ENCODE data around the gene PLPP3.

Gene PLPP3

GRCh38 chr1:56575865-56576264 is 3.5 kb downstream of the PLPP3 start:
- CTCF ChIA-PET = interaction anchor here (0.6 to 1.6 kb wide), 6 partner anchors 9 to 1292 kb away, joined by 3 to 4 read pairs (median 3); no protein-coding TSS in a partner anchor
- Histone ChIP-seq H3K4me1 (ENCODE audit: control extremely low read depth in 1 of 4, control insufficient read depth in 4 of 4, insufficient read depth in 4 of 4, low read length in 3 of 4) (peaks cover 2 to 23% (median 12%) of the 10 kb centered on the region in 4 experiments), H3K27ac (ENCODE audit: insufficient read depth in 1 of 2, low read depth in 1 of 2, low read length in 2 of 2, poor library complexity in 1 of 2, severe bottlenecking in 2 of 2) (no peak overlapping the region), H3K9me3 (ENCODE audit: control extremely low read depth in 1 of 5, control insufficient read depth in 4 of 5, insufficient read depth in 2 of 5, low read depth in 1 of 5, low read length in 4 of 5) (no peaks in the 10 kb centered on the region), H3K4me3 (ENCODE audit: control insufficient read depth in 1 of 7, extremely low read depth in 1 of 7, insufficient read depth in 4 of 7, low read depth in 2 of 7, low read length in 6 of 7) (no peak overlapping the region), H3K27me3 (replicated peaks in 2 of 5; ENCODE audit: control insufficient read depth in 4 of 5, insufficient read depth in 5 of 5, low read length in 4 of 5) (peaks cover 0 to 2% (median 0%) of the 10 kb centered on the region in 5 experiments), H3K36me3 (ENCODE audit: control insufficient read depth in 4 of 4, insufficient read depth in 4 of 4, low read length in 3 of 4) (no peaks in the 10 kb centered on the region)
- POLR2A ChIA-PET = no interaction called here
- DNase-seq = peak in 2 of 3 donors; percentile 29 to 32
- WGBS (ENCODE audit: insufficient coverage) = no CpG with 5 or more reads among the region's 3 CpGs

GRCh38 chr1:56574794-56575193 is 4.6 kb downstream of the PLPP3 start:
- H3K27ac ChIP-seq (ENCODE audit: insufficient read depth in 1 of 2, low read depth in 1 of 2, low read length in 2 of 2, poor library complexity in 1 of 2, severe bottlenecking in 2 of 2) = no peak overlapping the region
- H3K4me1 ChIP-seq (ENCODE audit: control extremely low read depth in 1 of 4, control insufficient read depth in 4 of 4, insufficient read depth in 4 of 4, low read length in 3 of 4) = peaks cover 2 to 18% (median 12%) of the 10 kb centered on the region in 4 experiments
- H3K36me3 ChIP-seq (ENCODE audit: control insufficient read depth in 4 of 4, insufficient read depth in 4 of 4, low read length in 3 of 4) = no peaks in the 10 kb centered on the region
- H3K9me3 ChIP-seq (ENCODE audit: control extremely low read depth in 1 of 5, control insufficient read depth in 4 of 5, insufficient read depth in 2 of 5, low read depth in 1 of 5, low read length in 4 of 5) = no peaks in the 10 kb centered on the region
- DNase-seq = no peak
- ChIA-PET CTCF (interaction anchor here (1.1 to 1.6 kb wide), 4 partner anchors 10 to 165 kb away, joined by 3 to 6 read pairs (median 4); no protein-coding TSS in a partner anchor), POLR2A (no interaction called here)
- H3K4me3 ChIP-seq (ENCODE audit: control insufficient read depth in 1 of 7, extremely low read depth in 1 of 7, insufficient read depth in 4 of 7, low read depth in 2 of 7, low read length in 6 of 7) = no peak overlapping the region
- H3K27me3 ChIP-seq (replicated peaks in 2 of 5; ENCODE audit: control insufficient read depth in 4 of 5, insufficient read depth in 5 of 5, low read length in 4 of 5) = peaks cover 0 to 2% (median 0%) of the 10 kb centered on the region in 5 experiments
- 100% methylated on average over 3 of the region's 4 CpGs for WGBS (ENCODE audit: insufficient coverage)

DNA sequence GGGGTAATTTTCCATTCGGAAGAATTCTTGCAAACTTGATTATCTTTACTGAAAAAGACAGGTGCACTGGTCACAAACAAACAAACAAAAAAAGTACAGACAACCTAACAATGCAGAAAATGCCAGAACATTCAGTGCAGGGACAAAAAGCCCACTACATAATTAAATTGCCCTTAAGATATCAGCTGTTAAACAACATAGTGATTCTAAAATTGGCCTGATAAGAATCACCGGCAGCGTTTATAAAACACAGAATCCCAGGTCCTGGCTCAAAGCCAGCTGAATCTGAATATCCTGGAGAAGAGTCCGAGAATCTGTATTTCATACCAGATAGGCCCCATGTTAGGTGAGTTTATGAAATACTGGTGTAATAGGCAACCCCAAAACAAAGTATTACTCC is 6.1 kb downstream of the PLPP3 start:
- no peak for DNase-seq
- Histone ChIP-seq H3K4me1 (ENCODE audit: control extremely low read depth in 1 of 4, control insufficient read depth in 4 of 4, insufficient read depth in 4 of 4, low read length in 3 of 4) (peaks cover 2 to 7% (median 5%) of the 10 kb centered on the region in 4 experiments), H3K4me3 (ENCODE audit: control insufficient read depth in 1 of 7, extremely low read depth in 1 of 7, insufficient read depth in 4 of 7, low read depth in 2 of 7, low read length in 6 of 7) (no peak overlapping the region), H3K9me3 (ENCODE audit: control extremely low read depth in 1 of 5, control insufficient read depth in 4 of 5, insufficient read depth in 2 of 5, low read depth in 1 of 5, low read length in 4 of 5) (no peaks in the 10 kb centered on the region), H3K36me3 (ENCODE audit: control insufficient read depth in 4 of 4, insufficient read depth in 4 of 4, low read length in 3 of 4) (no peaks in the 10 kb centered on the region), H3K27me3 (replicated peaks in 2 of 5; ENCODE audit: control insufficient read depth in 4 of 5, insufficient read depth in 5 of 5, low read length in 4 of 5) (peaks cover 0 to 2% (median 0%) of the 10 kb centered on the region in 5 experiments), H3K27ac (ENCODE audit: insufficient read depth in 1 of 2, low read depth in 1 of 2, low read length in 2 of 2, poor library complexity in 1 of 2, severe bottlenecking in 2 of 2) (no peak overlapping the region)
- ChIA-PET CTCF (no interaction called here), POLR2A (no interaction called here)
- 100% methylated on average over 4 of the region's 4 CpGs for WGBS (ENCODE audit: insufficient coverage)

DNA sequence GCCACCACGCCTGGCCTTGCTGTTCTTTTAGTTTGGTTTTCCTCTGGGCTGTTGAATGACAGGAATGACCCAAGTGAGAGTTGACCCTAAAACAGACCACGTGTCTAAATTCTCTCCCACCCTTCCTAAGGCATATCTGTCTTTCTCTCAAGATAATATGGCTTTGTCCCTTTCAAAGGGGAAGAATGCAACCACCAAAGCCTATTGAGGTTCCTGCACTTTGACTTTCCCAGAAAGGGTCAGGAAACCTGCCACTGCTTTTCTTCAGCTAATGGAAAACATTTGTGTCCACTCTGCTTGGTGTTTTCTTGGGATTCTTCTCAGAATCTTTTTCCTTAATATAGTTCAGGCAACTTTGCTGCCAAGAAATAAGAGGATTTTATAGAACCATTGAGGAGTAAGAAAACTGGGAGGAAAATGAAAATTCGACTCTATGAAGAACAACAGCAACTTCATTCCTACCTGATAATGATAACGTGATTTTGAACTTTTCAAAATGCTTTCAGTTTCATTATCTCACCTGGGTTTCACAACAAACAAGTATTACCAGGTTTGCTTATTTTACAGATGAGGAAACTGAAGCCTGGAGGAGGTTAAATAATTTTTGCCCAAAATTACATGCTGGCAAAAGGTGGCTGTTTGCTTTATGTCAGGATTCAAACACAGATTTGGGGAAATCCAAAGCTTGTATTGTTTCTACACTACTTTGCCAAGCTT is 6.9 kb downstream of the PLPP3 start:
- CTCF ChIA-PET = no interaction called here
- H3K4me3 ChIP-seq (ENCODE audit: control insufficient read depth in 1 of 7, extremely low read depth in 1 of 7, insufficient read depth in 4 of 7, low read depth in 2 of 7, low read length in 6 of 7) = no peak overlapping the region
- H3K27ac ChIP-seq (ENCODE audit: insufficient read depth in 1 of 2, low read depth in 1 of 2, low read length in 2 of 2, poor library complexity in 1 of 2, severe bottlenecking in 2 of 2) = no peak overlapping the region

GRCh38 chr1:56571448-56571847 is 7.9 kb downstream of the PLPP3 start:
- H3K36me3 ChIP-seq (ENCODE audit: control insufficient read depth in 4 of 4, insufficient read depth in 4 of 4, low read length in 3 of 4) = no peaks in the 10 kb centered on the region

More for the DNA sequence above, 6.9 kb downstream of the PLPP3 start:
- no peaks in the 10 kb centered on the region for H3K9me3 ChIP-seq (ENCODE audit: control extremely low read depth in 1 of 5, control insufficient read depth in 4 of 5, insufficient read depth in 2 of 5, low read depth in 1 of 5, low read length in 4 of 5)
- no peak for DNase-seq
- peaks cover 0 to 2% (median 0%) of the 10 kb centered on the region in 5 experiments for H3K27me3 ChIP-seq (replicated peaks in 2 of 5; ENCODE audit: control insufficient read depth in 4 of 5, insufficient read depth in 5 of 5, low read length in 4 of 5)
- POLR2A ChIA-PET = no interaction called here
- WGBS (ENCODE audit: insufficient coverage) = 89% methylated on average over 3 of the region's 4 CpGs
- H3K36me3 ChIP-seq (ENCODE audit: control insufficient read depth in 4 of 4, insufficient read depth in 4 of 4, low read length in 3 of 4) = no peaks in the 10 kb centered on the region
- peaks cover 0 to 2% (median under 1%) of the 10 kb centered on the region in 4 experiments for H3K4me1 ChIP-seq (ENCODE audit: control extremely low read depth in 1 of 4, control insufficient read depth in 4 of 4, insufficient read depth in 4 of 4, low read length in 3 of 4)

DNA sequence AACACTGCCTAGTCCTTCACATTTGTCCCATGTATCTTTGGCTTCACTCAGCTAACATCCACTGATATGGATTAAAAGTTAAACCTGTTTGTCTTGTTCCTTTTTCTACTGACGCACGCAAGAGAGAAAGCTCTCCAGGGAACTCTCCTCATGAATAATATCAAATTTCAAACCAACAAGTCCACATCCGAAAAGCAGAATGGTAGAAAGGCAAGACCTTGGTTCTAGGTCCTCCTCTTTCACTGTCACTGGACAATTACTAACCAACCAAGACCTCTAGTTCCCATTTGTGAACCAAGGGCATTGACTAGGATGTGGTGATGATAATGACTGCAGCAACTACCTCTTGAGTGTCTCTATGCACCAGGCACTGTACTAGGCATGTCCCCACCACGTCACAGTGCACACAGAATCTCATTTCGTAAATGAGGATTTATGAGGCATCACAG is 8.4 kb downstream of the PLPP3 start:
- ChIA-PET POLR2A (no interaction called here), CTCF (no interaction called here)
- H3K27ac ChIP-seq (ENCODE audit: insufficient read depth in 1 of 2, low read depth in 1 of 2, low read length in 2 of 2, poor library complexity in 1 of 2, severe bottlenecking in 2 of 2) = no peak overlapping the region

More at GRCh38 chr1:56571448-56571847, 7.9 kb downstream of the PLPP3 start:
- WGBS (ENCODE audit: insufficient coverage) = 100% methylated on average over 1 of the region's 1 CpG
- no peaks in the 10 kb centered on the region for H3K9me3 ChIP-seq (ENCODE audit: control extremely low read depth in 1 of 5, control insufficient read depth in 4 of 5, insufficient read depth in 2 of 5, low read depth in 1 of 5, low read length in 4 of 5)
- ChIA-PET POLR2A (no interaction called here), CTCF (no interaction called here)
- DNase-seq = no peak
- no peaks in the 10 kb centered on the region for H3K27me3 ChIP-seq (replicated peaks in 2 of 5; ENCODE audit: control insufficient read depth in 4 of 5, insufficient read depth in 5 of 5, low read length in 4 of 5)
- no peak overlapping the region for H3K4me3 ChIP-seq (ENCODE audit: control insufficient read depth in 1 of 7, extremely low read depth in 1 of 7, insufficient read depth in 4 of 7, low read depth in 2 of 7, low read length in 6 of 7)
- no peak overlapping the region for H3K27ac ChIP-seq (ENCODE audit: insufficient read depth in 1 of 2, low read depth in 1 of 2, low read length in 2 of 2, poor library complexity in 1 of 2, severe bottlenecking in 2 of 2)
- no peaks in the 10 kb centered on the region for H3K4me1 ChIP-seq (ENCODE audit: control extremely low read depth in 1 of 4, control insufficient read depth in 4 of 4, insufficient read depth in 4 of 4, low read length in 3 of 4)

GRCh38 chr1:56569661-56570060 is 9.7 kb downstream of the PLPP3 start:
- no peak overlapping the region for H3K4me3 ChIP-seq (ENCODE audit: control insufficient read depth in 1 of 7, extremely low read depth in 1 of 7, insufficient read depth in 4 of 7, low read depth in 2 of 7, low read length in 6 of 7)
- CTCF ChIA-PET = interaction anchor here (1.0 to 1.8 kb wide), 2 partner anchors 9 to 15 kb away, joined by 5 read pairs; partner anchors contain the start of gene PLPP3
- no peak for DNase-seq
- 100% methylated on average over 1 of the region's 1 CpG for WGBS (ENCODE audit: insufficient coverage)
- no peak overlapping the region for H3K27ac ChIP-seq (ENCODE audit: insufficient read depth in 1 of 2, low read depth in 1 of 2, low read length in 2 of 2, poor library complexity in 1 of 2, severe bottlenecking in 2 of 2)
- H3K27me3 ChIP-seq (replicated peaks in 2 of 5; ENCODE audit: control insufficient read depth in 4 of 5, insufficient read depth in 5 of 5, low read length in 4 of 5) = no peaks in the 10 kb centered on the region
- no peaks in the 10 kb centered on the region for H3K9me3 ChIP-seq (ENCODE audit: control extremely low read depth in 1 of 5, control insufficient read depth in 4 of 5, insufficient read depth in 2 of 5, low read depth in 1 of 5, low read length in 4 of 5)
- H3K36me3 ChIP-seq (ENCODE audit: control insufficient read depth in 4 of 4, insufficient read depth in 4 of 4, low read length in 3 of 4) = no peaks in the 10 kb centered on the region
- peaks cover 0 to 5% (median under 1%) of the 10 kb centered on the region in 4 experiments for H3K4me1 ChIP-seq (ENCODE audit: control extremely low read depth in 1 of 4, control insufficient read depth in 4 of 4, insufficient read depth in 4 of 4, low read length in 3 of 4)
- POLR2A ChIA-PET = no interaction called here

More for the DNA sequence above, 8.4 kb downstream of the PLPP3 start:
- 100% methylated on average over 5 of the region's 5 CpGs for WGBS (ENCODE audit: insufficient coverage)
- Histone ChIP-seq H3K4me3 (ENCODE audit: control insufficient read depth in 1 of 7, extremely low read depth in 1 of 7, insufficient read depth in 4 of 7, low read depth in 2 of 7, low read length in 6 of 7) (no peak overlapping the region), H3K4me1 (ENCODE audit: control extremely low read depth in 1 of 4, control insufficient read depth in 4 of 4, insufficient read depth in 4 of 4, low read length in 3 of 4) (no peaks in the 10 kb centered on the region), H3K9me3 (ENCODE audit: control extremely low read depth in 1 of 5, control insufficient read depth in 4 of 5, insufficient read depth in 2 of 5, low read depth in 1 of 5, low read length in 4 of 5) (no peaks in the 10 kb centered on the region), H3K27me3 (replicated peaks in 2 of 5; ENCODE audit: control insufficient read depth in 4 of 5, insufficient read depth in 5 of 5, low read length in 4 of 5) (no peaks in the 10 kb centered on the region), H3K36me3 (ENCODE audit: control insufficient read depth in 4 of 4, insufficient read depth in 4 of 4, low read length in 3 of 4) (no peaks in the 10 kb centered on the region)
- no peak for DNase-seq

All from common myeloid progenitor, CD34-positive (primary cell).